Gastroesophageal sphincter (tissue), 4 donors: Measurements from ENCODE around the gene CDH4. TPM values are rescaled to one million over a fixed set of nuclear protein-coding genes. Genes with fewer than 3 reads are reported as not detected.

Source experiments
- ATAC-seq: fragments of 150-250 bp; one replicate; pipeline ENCODE4 v1.9.1; 2016; ENCODE audit warnings: mild to moderate bottlenecking, moderate library complexity
- H3K27ac ChIP-seq, 4 donors: fragments of 200-600 bp; sonication (generic) in 3 of 4; 1 replicate in 3 of 4; 2 replicates in 1 of 4; pipeline ENCODE4 v1.5.1; 2016 to 2019
- H3K27me3 ChIP-seq: fragments of 200-600 bp; sonication (generic); one replicate; pipeline ENCODE4 v1.5.1; 2019
- H3K36me3 ChIP-seq, 2 donors: fragments of 200-600 bp; sonication (generic); one replicate each; pipeline ENCODE4 v1.5.1; 2019; ENCODE audit warnings: control low read depth in 1 of 2
- H3K4me1 ChIP-seq, 3 donors: fragments of 200-600 bp; sonication (generic); 1 replicate in 2 of 3; 2 replicates in 1 of 3; pipeline ENCODE4 v1.5.1; 2016 to 2019; ENCODE audit warnings: control low read depth in 2 of 3
- H3K4me3 ChIP-seq, 2 donors: fragments of 200-600 bp; sonication (generic); one replicate each; pipeline ENCODE4 v1.5.1; 2019; ENCODE audit warnings: mild to moderate bottlenecking in 1 of 2, moderate library complexity in 1 of 2
- H3K9me3 ChIP-seq, 3 donors: fragments of 200-600 bp; sonication (generic); one replicate each; pipeline ENCODE4 v1.5.1; 2017 to 2019; ENCODE audit warnings: control low read depth in 2 of 3
- EP300 ChIP-seq: sonication (generic); formaldehyde crosslinking; IDR thresholded peaks from one replicate; pipeline ENCODE4 v1.6.1; 2017; ENCODE audit warnings: antibody characterized with exemption, mild to moderate bottlenecking
- POLR2A ChIP-seq, 2 donors: fragments of 450-650 bp; IDR thresholded peaks; one replicate each; pipeline ENCODE4 v1.6.1; 2017; ENCODE audit warnings: antibody characterized with exemption in 2 of 2, mild to moderate bottlenecking in 2 of 2, moderate library complexity in 1 of 2
- POLR2AphosphoS5 ChIP-seq: sonication (generic); formaldehyde crosslinking; IDR thresholded peaks from one replicate; pipeline ENCODE4 v1.6.1; 2017; ENCODE audit warnings: antibody characterized with exemption
- WGBS, 2 donors: methylation state at CpG; one replicate each; pipeline ENCODE4 v1.1.5; 2018; ENCODE audit warnings: low coverage in 1 of 2; 5-methylcytosine and 5-hydroxymethylcytosine counted together
- total RNA-seq, 4 donors: library from RNA; depleted of rRNA; stranded (reverse); fragments of >200 nt; gene quantifications; one replicate each; pipeline ENCODE4 v1.1.0, GENCODE V29; 2016
- TF ChIP-seq, protein P1 (sequence below), 4 experiments: fragments of 200-600 bp in 2 of 4; fragments of 450-650 bp in 2 of 4; sonication (generic) in 1 of 4; IDR thresholded peaks; one replicate each; pipeline ENCODE4 v1.5.1; 2017 to 2019; ENCODE audit warnings: antibody characterized with exemption in 4 of 4, mild to moderate bottlenecking in 2 of 4, moderate library complexity in 2 of 4

The CDH4 gene
- total RNA-seq, 4 donors from 2014 or later = under 0.01 to 1.5 (median 0.42) TPM; not detected in 1

DNA sequence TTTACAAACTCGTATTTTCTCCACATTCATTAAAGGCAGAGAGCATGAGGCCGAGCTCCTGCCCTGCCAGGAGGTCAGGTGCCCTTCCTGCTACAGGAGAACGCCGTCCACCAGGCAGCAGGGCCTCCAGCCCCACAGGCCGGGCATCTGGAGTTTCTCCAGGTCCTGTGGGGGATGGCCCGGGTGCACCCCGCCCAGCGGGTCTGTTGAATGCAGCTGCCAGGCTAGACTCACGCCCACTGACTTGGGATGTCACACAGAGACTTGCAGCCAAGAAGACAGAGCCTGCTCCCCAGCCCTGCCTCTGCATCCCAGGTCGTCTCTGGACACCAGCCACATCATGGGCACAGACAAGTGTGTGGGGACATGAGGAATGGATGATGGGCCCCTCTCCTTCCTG lies 376.4 kb downstream of the CDH4 start:
- ATAC-seq = no peak
- WGBS, 2 donors = 83% methylated on average over 1 of the region's 10 CpGs; no CpG with 5 or more reads in 1 of the 2 donors
- H3K27ac ChIP-seq = no peak overlapping the region

DNA sequence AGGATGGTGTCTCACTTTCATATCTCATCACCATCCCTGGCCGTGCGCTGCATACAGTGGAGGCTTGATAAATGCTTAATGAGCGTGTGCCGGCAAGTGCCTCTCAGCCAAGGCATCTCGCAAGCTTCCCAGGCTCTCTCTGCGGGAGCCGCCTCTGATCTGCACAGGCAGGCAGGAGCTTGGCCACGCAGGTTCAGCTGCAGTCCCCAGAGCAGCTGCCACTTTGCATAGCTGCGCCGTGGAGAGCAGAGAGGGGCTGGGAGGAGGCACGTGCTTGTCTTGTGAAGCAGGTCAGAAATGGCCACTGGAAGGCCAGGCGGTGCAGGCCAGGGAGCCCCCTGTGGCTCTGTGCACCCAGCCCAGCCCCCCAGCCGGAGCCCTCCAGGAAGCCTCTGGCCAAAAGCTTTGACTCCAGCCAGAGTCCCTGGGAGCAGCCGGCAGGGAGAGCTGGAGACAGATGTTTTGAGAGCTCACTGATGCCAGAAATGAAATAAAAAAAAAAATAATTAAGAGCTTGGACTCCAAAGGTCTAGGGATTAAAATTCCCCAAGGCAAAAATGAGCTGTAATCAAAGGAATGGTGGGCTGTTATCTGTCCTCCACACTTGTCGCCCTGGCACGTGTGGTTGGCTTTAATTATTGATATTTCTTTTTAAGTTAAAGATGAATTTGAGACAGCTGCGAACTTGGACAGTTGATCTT lies 377.0 kb downstream of the CDH4 start:
- WGBS, 2 donors = 13 to 26% methylated on average over 4 of the region's 17 CpGs
- H3K9me3 ChIP-seq = no peaks in the 10 kb centered on the region
- no peak overlapping the region for H3K4me3 ChIP-seq
- H3K4me1 ChIP-seq = peaks cover 0 to 18% (median 0%) of the 10 kb centered on the region in 3 donors
- no peak for TF ChIP-seq EP300
- no peak for TF ChIP-seq POLR2A (IDR thresholded peaks at IDR 0.05)
- TF ChIP-seq, protein P1, sequence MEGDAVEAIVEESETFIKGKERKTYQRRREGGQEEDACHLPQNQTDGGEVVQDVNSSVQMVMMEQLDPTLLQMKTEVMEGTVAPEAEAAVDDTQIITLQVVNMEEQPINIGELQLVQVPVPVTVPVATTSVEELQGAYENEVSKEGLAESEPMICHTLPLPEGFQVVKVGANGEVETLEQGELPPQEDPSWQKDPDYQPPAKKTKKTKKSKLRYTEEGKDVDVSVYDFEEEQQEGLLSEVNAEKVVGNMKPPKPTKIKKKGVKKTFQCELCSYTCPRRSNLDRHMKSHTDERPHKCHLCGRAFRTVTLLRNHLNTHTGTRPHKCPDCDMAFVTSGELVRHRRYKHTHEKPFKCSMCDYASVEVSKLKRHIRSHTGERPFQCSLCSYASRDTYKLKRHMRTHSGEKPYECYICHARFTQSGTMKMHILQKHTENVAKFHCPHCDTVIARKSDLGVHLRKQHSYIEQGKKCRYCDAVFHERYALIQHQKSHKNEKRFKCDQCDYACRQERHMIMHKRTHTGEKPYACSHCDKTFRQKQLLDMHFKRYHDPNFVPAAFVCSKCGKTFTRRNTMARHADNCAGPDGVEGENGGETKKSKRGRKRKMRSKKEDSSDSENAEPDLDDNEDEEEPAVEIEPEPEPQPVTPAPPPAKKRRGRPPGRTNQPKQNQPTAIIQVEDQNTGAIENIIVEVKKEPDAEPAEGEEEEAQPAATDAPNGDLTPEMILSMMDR (IDR thresholded peaks at IDR 0.05) = no peak
- no peak for TF ChIP-seq POLR2AphosphoS5
- ATAC-seq = no peak
- H3K36me3 ChIP-seq = no peaks in the 10 kb centered on the region
- H3K27me3 ChIP-seq = peaks cover 76% of the 10 kb centered on the region
- no peak overlapping the region for H3K27ac ChIP-seq

More for the DNA sequence above, 376.4 kb downstream of the CDH4 start:
- no peak for TF ChIP-seq POLR2AphosphoS5
- no peak for TF ChIP-seq EP300
- no peak for TF ChIP-seq POLR2A (IDR thresholded peaks at IDR 0.05)
- TF ChIP-seq, protein P1 (IDR thresholded peaks at IDR 0.05) = no peak
- Histone ChIP-seq H3K36me3 (no peaks in the 10 kb centered on the region), H3K4me3 (no peak overlapping the region), H3K4me1 (peaks cover 0 to 18% (median 0%) of the 10 kb centered on the region in 3 donors), H3K27me3 (peaks cover 70% of the 10 kb centered on the region), H3K9me3 (no peaks in the 10 kb centered on the region)

DNA sequence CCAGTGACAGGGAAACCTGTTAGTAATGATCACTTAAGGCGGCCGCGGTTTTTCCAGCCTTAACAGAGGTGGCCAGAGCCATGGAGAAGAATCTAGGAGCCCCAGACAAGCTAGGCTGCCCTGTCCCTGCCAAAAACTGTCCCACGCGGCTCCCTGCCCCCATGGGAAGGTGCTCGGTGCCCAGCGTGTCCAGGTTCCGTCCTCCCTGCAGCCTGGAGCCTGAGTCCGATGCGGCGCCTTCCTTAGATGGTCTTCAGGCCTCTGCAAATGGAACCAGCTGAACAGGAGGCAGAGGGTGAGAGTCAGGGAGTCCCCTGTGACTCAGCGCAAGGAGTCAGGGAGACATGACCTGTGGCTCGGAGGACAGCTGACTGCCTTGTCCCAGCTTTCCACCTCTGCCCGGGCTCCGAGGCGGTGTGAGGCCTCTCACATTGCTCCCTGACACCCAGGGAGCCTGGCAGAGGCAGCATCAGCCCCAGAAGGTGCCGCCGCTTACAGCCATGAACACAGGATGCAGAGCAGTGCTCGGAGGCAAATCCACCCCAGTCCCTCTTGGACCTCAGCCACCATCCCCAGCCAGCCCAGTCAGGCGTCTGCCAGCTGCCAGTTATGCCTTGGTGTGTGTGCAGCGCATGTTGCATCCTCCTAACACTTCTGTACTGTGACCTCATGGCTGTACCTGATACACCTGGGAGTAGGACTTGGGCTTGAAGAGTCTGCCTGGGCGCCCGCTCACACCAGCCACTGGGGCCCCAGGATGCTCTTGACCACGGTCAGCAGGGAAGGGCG lies 377.7 kb downstream of the CDH4 start:
- Histone ChIP-seq H3K4me3 (no peak overlapping the region), H3K27me3 (peaks cover 83% of the 10 kb centered on the region), H3K27ac (no peak overlapping the region), H3K4me1 (peaks cover 0 to 18% (median 0%) of the 10 kb centered on the region in 3 donors), H3K36me3 (no peaks in the 10 kb centered on the region), H3K9me3 (no peaks in the 10 kb centered on the region)
- no peak for TF ChIP-seq POLR2A (IDR thresholded peaks at IDR 0.05)
- ATAC-seq = no peak
- WGBS, 2 donors = 15 to 28% methylated on average over 3 to 5 of the region's 25 CpGs

DNA sequence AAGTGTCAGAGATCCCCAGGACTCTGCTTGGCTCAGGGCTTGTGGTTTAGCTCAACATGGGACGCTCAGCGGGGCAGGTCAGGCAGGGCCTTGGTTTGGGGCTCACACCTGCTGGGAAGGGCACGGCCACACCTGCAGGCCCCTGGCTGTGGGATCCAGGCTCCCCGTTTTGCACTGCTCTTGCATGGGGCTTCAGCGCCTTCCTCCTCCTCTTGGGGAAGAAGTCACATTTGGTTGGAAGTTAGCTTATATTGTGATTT lies 378.3 kb downstream of the CDH4 start:
- Histone ChIP-seq H3K4me3 (no peak overlapping the region), H3K27ac (no peak overlapping the region), H3K27me3 (peaks cover 84% of the 10 kb centered on the region), H3K9me3 (no peaks in the 10 kb centered on the region), H3K36me3 (no peaks in the 10 kb centered on the region), H3K4me1 (peaks cover 0 to 18% (median 0%) of the 10 kb centered on the region in 3 donors)
- TF ChIP-seq EP300 = no peak
- TF ChIP-seq POLR2AphosphoS5 = no peak
- no peak for TF ChIP-seq POLR2A (IDR thresholded peaks at IDR 0.05)
- TF ChIP-seq, protein P1 (IDR thresholded peaks at IDR 0.05) = no peak
- no peak for ATAC-seq
- WGBS, 2 donors = no CpG with 5 or more reads among the region's 5 CpGs

DNA sequence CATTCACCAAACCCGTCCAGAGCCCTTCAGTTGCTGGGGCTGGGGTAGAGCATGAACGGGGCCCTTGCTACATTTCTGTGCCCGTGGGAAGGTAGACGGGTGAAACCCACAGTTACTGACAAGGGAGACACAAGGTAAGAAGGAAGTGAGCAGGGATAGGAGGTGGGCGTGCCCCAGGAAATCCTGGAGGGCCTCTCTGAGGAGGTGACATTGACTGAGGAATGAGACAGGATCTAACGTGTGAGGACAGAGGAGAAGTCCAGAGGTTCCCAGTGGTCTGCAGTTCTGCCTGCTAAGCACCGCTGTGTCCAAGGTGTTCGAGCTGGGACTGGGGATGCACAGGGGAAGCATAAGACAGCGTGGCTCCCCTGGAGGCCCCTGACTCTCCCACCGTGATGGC lies 378.8 kb downstream of the CDH4 start:
- Histone ChIP-seq H3K4me1 (peaks cover 0 to 18% (median 0%) of the 10 kb centered on the region in 3 donors), H3K36me3 (no peaks in the 10 kb centered on the region), H3K4me3 (no peak overlapping the region), H3K27ac (no peak overlapping the region), H3K9me3 (no peaks in the 10 kb centered on the region), H3K27me3 (peaks cover 85% of the 10 kb centered on the region)
- WGBS, 2 donors = 65 to 80% methylated on average over 2 to 7 of the region's 10 CpGs
- TF ChIP-seq POLR2A (IDR thresholded peaks at IDR 0.05) (no peak), EP300 (no peak)
- no peak for ATAC-seq
